HepG2 (cell line): ENCODE data around the gene MPG. TPM values are rescaled to one million over a fixed set of nuclear protein-coding genes. Genes with fewer than 3 reads are reported as not detected.

Experiments
- ATAD3A ChIP-seq: sonication (generic); formaldehyde crosslinking; IDR thresholded peaks from 2 replicates; pipeline ENCODE4 v1.4.0; 2020; ENCODE audit warnings: missing genetic modification reagents
- BCL6 ChIP-seq: IDR thresholded peaks from 2 replicates; pipeline ENCODE4 v1.6.1; 2016; ENCODE audit warnings: missing genetic modification reagents, missing compliant biosample characterization
- DRAP1 ChIP-seq: IDR thresholded peaks from 2 replicates; pipeline ENCODE4 v1.6.1; 2016; ENCODE audit warnings: missing genetic modification reagents, missing compliant biosample characterization
- FOXA1 ChIP-seq, 2 experiments: fragments of 450-650 bp in 1 of 2; sonication (generic) in 1 of 2; formaldehyde crosslinking in 1 of 2; IDR thresholded peaks; 2 replicates each; pipeline versions ENCODE4 v1.4.0 to v1.6.1; 2016 to 2020; ENCODE audit warnings: missing genetic modification reagents in 1 of 2
- FOXO1 ChIP-seq: sonication (generic); formaldehyde crosslinking; IDR thresholded peaks from 2 replicates; pipeline ENCODE4 v1.4.0; 2020; ENCODE audit warnings: missing genetic modification reagents
- GZF1 ChIP-seq: sonication (generic); formaldehyde crosslinking; IDR thresholded peaks from 2 replicates; pipeline ENCODE4 v1.5.1; 2020; ENCODE audit warnings: mild to moderate bottlenecking, missing genetic modification reagents
- HNRNPL ChIP-seq: fragments of 200-400 bp; formaldehyde crosslinking; IDR thresholded peaks from 2 replicates; pipeline ENCODE4 v1.6.1; 2017; ENCODE audit warnings: mild to moderate bottlenecking, low read depth, low read length
- MEF2D ChIP-seq: sonication (generic); formaldehyde crosslinking; IDR thresholded peaks from 2 replicates; pipeline ENCODE4 v1.5.1; 2020; ENCODE audit warnings: mild to moderate bottlenecking, missing genetic modification reagents
- MYNN ChIP-seq: sonication (generic); formaldehyde crosslinking; IDR thresholded peaks from 2 replicates; pipeline ENCODE4 v1.4.0; 2020; ENCODE audit warnings: mild to moderate bottlenecking, low read depth, missing genetic modification reagents
- NR2F6 ChIP-seq, 2 experiments: IDR thresholded peaks; 2 replicates each; pipeline ENCODE4 v1.6.1; 2016; ENCODE audit warnings: antibody characterized with exemption in 1 of 2, mild to moderate bottlenecking in 1 of 2
- NRL ChIP-seq: sonication (generic); formaldehyde crosslinking; IDR thresholded peaks from 2 replicates; pipeline ENCODE4 v1.5.0; 2020; ENCODE audit warnings: missing genetic modification reagents, mild to moderate bottlenecking, moderate library complexity, borderline replicate concordance
- POLR2G ChIP-seq: fragments of 200-400 bp; formaldehyde crosslinking; IDR thresholded peaks from 2 replicates; pipeline ENCODE4 v1.6.1; 2018; ENCODE audit warnings: mild to moderate bottlenecking, low read depth, low read length, moderate library complexity
- RXRB ChIP-seq: IDR thresholded peaks from 2 replicates; pipeline ENCODE4 v1.6.1; 2016; ENCODE audit warnings: borderline replicate concordance, missing genetic modification reagents, missing compliant biosample characterization
- SIN3B ChIP-seq: fragments of 150-350 bp; IDR thresholded peaks from 2 replicates; pipeline ENCODE4 v1.6.1; 2014; ENCODE audit warnings: low read length
- SNAI1 ChIP-seq: sonication (generic); formaldehyde crosslinking; IDR thresholded peaks from 2 replicates; pipeline ENCODE4 v1.5.0; 2020; ENCODE audit warnings: mild to moderate bottlenecking, missing genetic modification reagents, borderline replicate concordance
- SPEN ChIP-seq: sonication (generic); formaldehyde crosslinking; IDR thresholded peaks from 2 replicates; pipeline ENCODE4 v1.5.1; 2020; ENCODE audit warnings: low read depth, mild to moderate bottlenecking, missing genetic modification reagents
- SRSF1 ChIP-seq: fragments of 200-400 bp; formaldehyde crosslinking; optimal IDR thresholded peaks from 2 replicates; pipeline ENCODE3; 2017; ENCODE audit warnings: mild to moderate bottlenecking, low read depth, low read length, moderate library complexity
- SRY ChIP-seq: sonication (generic); formaldehyde crosslinking; IDR thresholded peaks from 2 replicates; pipeline ENCODE4 v1.8.0; 2022; ENCODE audit warnings: mild to moderate bottlenecking, missing genetic modification reagents
- STAT5B ChIP-seq: sonication (generic); formaldehyde crosslinking; IDR thresholded peaks from 2 replicates; pipeline ENCODE4 v1.4.0; 2020; ENCODE audit warnings: missing genetic modification reagents
- TARDBP ChIP-seq: sonication (generic); formaldehyde crosslinking; IDR thresholded peaks from 2 replicates; pipeline ENCODE4 v1.8.0; 2022; ENCODE audit warnings: mild to moderate bottlenecking, missing genetic modification reagents
- TBL1XR1 ChIP-seq: fragments of 150-350 bp; IDR thresholded peaks from 2 replicates; pipeline ENCODE4 v1.6.1; 2014; ENCODE audit warnings: borderline replicate concordance, low read length; ENCODE audit not compliant: partially characterized antibody
- ZC3H4 ChIP-seq: sonication (generic); formaldehyde crosslinking; IDR thresholded peaks from 2 replicates; pipeline ENCODE4 v1.4.0; 2020; ENCODE audit warnings: missing genetic modification reagents, borderline replicate concordance
- ZNF543 ChIP-seq: sonication (generic); formaldehyde crosslinking; IDR thresholded peaks from 2 replicates; pipeline ENCODE4 v1.4.0; 2020; ENCODE audit warnings: mild to moderate bottlenecking, missing genetic modification reagents
- ZNF547 ChIP-seq: sonication (generic); formaldehyde crosslinking; IDR thresholded peaks from 2 replicates; pipeline ENCODE4 v1.5.1; 2020; ENCODE audit warnings: mild to moderate bottlenecking, missing genetic modification reagents
- ZNF563 ChIP-seq: sonication (generic); formaldehyde crosslinking; IDR thresholded peaks from 2 replicates; pipeline ENCODE4 v1.8.0; 2022; ENCODE audit warnings: mild to moderate bottlenecking, moderate library complexity, missing genetic modification reagents
- ZNF747 ChIP-seq: sonication (generic); formaldehyde crosslinking; IDR thresholded peaks from 2 replicates; pipeline ENCODE4 v1.8.1; 2023; ENCODE audit warnings: missing genetic modification reagents, mild to moderate bottlenecking, borderline replicate concordance
- ZNF788 ChIP-seq: sonication (generic); formaldehyde crosslinking; IDR thresholded peaks from 2 replicates; pipeline ENCODE4 v1.5.0; 2020; ENCODE audit warnings: mild to moderate bottlenecking, missing genetic modification reagents, borderline replicate concordance
- polyA plus RNA-seq, 8 experiments: library from polyadenylated mRNA; depleted of rRNA in 3 of 8; stranded (reverse) in 7 of 8; unstranded in 1 of 8; fragments of >200 nt; fragmentation: Illumina TruSeq in 4 of 8; extraction: Trizol in 4 of 8; gene quantifications; 2 replicates each; pipeline versions ENCODE4 v1.2.1 to v1.2.3, GENCODE V29; 2011 to 2016; ENCODE audit warnings: low read depth in 4 of 8, missing spikeins in 1 of 8, mixed read lengths in 1 of 8; ENCODE audit not compliant: insufficient read depth in 1 of 8
- total RNA-seq, 5 experiments: library from RNA; depleted of rRNA; stranded (reverse); fragments of >200 nt; fragmentation: Illumina TruSeq; extraction: Trizol; gene quantifications; 2 replicates each; pipeline ENCODE4 v1.2.3, GENCODE V29; 2016; ENCODE audit warnings: low read depth in 1 of 5
- TF ChIP-seq, protein P1 (sequence below): sonication (generic); formaldehyde crosslinking; IDR thresholded peaks from 2 replicates; pipeline ENCODE4 v1.8.0; 2023; ENCODE audit warnings: mild to moderate bottlenecking, missing genetic modification reagents
- TF ChIP-seq, protein P2 (sequence below): IDR thresholded peaks from 2 replicates; pipeline ENCODE4 v1.6.1; 2016; ENCODE audit warnings: missing compliant biosample characterization, missing genetic modification reagents, borderline replicate concordance

Gene MPG
- total and polyA plus RNA-seq, 2 of the 13 experiments (the other 11 are each of a cell fraction or from before 2014, with no cell fraction given), result 59.1 to 62.5 TPM

GRCh38 chr16:76535-77272 is 1.3 kb upstream of the MPG start (continued):
- peak; percentile 53; the same call in 1 of the 2 replicates for TF ChIP-seq ZNF563 (CRISPR knock-in tag)
- TF ChIP-seq BCL6, result no peak
- TF ChIP-seq NR2F6 (IDR thresholded peaks at IDR 0.05), result no peak; the same call in 1 of the 2 replicates
- peak; percentile 69 for TF ChIP-seq NR2F6 (CRISPR knock-in tag; IDR thresholded peaks at IDR 0.05)
- TF ChIP-seq STAT5B, result no peak
- peak; percentile 5; the same call in 1 of the 2 replicates for TF ChIP-seq SRY (CRISPR knock-in tag)
- TF ChIP-seq TARDBP (CRISPR knock-in tag), result peak; percentile 14; the same call in 1 of the 2 replicates
- TF ChIP-seq, protein P1, sequence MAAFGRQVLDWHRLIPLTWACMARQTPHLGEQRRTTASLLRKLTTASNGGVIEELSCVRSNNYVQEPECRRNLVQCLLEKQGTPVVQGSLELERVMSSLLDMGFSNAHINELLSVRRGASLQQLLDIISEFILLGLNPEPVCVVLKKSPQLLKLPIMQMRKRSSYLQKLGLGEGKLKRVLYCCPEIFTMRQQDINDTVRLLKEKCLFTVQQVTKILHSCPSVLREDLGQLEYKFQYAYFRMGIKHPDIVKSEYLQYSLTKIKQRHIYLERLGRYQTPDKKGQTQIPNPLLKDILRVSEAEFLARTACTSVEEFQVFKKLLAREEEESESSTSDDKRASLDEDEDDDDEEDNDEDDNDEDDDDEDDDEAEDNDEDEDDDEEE, result 0 out of 2 replicates have a peak, but pooled peaks have one; percentile 46
- TF ChIP-seq SNAI1, result 0 out of 2 replicates have a peak, but pooled peaks have one; percentile 14
- TF ChIP-seq RXRB (CRISPR knock-in tag), result no peak
- TF ChIP-seq GZF1, result peak; percentile 61; the same call in 1 of the 2 replicates
- TF ChIP-seq NRL, result no peak
- peak; percentile 48; the same call in 1 of the 2 replicates for TF ChIP-seq POLR2G
- TF ChIP-seq MEF2D, result peak; percentile 56; the same call in 1 of the 2 replicates
- TF ChIP-seq SPEN, result peak; percentile 6; the same call in 1 of the 2 replicates
- TF ChIP-seq DRAP1, result peak; percentile 61
- 0 out of 2 replicates have a peak, but pooled peaks have one; percentile 20 for TF ChIP-seq HNRNPL
- 0 out of 2 replicates have a peak, but pooled peaks have one; percentile 5 for TF ChIP-seq ATAD3A (CRISPR knock-in tag)
- TF ChIP-seq MYNN, result 0 out of 2 replicates have a peak, but pooled peaks have one; percentile 22
- TF ChIP-seq SRSF1, result peak; percentile 94
- TF ChIP-seq ZNF547 (CRISPR knock-in tag), result peak; percentile 26; the same call in 1 of the 2 replicates
- no peak for TF ChIP-seq TBL1XR1
- TF ChIP-seq ZC3H4 (CRISPR knock-in tag), result no peak
- TF ChIP-seq, protein P2, sequence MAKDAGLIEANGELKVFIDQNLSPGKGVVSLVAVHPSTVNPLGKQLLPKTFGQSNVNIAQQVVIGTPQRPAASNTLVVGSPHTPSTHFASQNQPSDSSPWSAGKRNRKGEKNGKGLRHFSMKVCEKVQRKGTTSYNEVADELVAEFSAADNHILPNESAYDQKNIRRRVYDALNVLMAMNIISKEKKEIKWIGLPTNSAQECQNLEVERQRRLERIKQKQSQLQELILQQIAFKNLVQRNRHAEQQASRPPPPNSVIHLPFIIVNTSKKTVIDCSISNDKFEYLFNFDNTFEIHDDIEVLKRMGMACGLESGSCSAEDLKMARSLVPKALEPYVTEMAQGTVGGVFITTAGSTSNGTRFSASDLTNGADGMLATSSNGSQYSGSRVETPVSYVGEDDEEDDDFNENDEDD, result peak; percentile 10; the same call in 1 of the 2 replicates
- no peak for TF ChIP-seq FOXA1 (IDR thresholded peaks at IDR 0.05)
- TF ChIP-seq FOXA1 (CRISPR knock-in tag; IDR thresholded peaks at IDR 0.05), result peak; percentile 23; the same call in 1 of the 2 replicates
- TF ChIP-seq ZNF747, result peak; percentile 40; the same call in 1 of the 2 replicates
- TF ChIP-seq FOXO1 (CRISPR knock-in tag), result 0 out of 2 replicates have a peak, but pooled peaks have one; percentile 35
- no peak for TF ChIP-seq SIN3B
- TF ChIP-seq ZNF788 (CRISPR knock-in tag), result peak; percentile 64
- TF ChIP-seq ZNF543 (CRISPR knock-in tag), result no peak; the same call in 1 of the 2 replicates
